NT2/D1 (cell line): ENCODE results near the gene OVOL1.

Source experiments
- SUZ12 ChIP-seq: IDR thresholded peaks from 2 replicates; pipeline ENCODE4 v1.6.1; 2011; ENCODE audit not compliant: insufficient read length, insufficient read depth; ENCODE audit errors: extremely low read depth
- ZNF274 ChIP-seq: IDR thresholded peaks from 2 replicates; pipeline ENCODE4 v1.6.1; 2011; ENCODE audit warnings: mild to moderate bottlenecking, low read depth, low read length

DNA sequence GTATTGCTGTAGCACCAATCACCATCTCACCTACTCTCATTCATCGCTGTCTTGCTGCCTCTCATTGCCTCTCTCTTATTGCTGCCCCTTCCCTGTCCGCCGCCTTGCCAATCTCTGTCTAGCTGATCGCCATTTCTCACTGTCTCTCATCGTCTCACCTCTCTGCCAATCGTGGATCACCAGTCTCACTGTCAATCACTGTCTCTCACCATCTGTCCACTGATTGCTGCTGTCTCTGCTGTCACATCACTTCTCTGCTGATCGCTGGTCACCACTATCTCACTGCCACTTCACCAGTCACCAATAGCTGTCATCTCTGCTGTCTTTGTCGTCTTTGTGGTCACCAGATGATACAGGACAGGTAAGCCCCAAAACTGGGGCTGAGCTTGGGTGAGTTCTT, 45.7 kb upstream of the OVOL1 start:
- TF ChIP-seq ZNF274 (no peak), SUZ12 (no peak)
